Fibroblast of villous mesenchyme (primary cell): Measurements from ENCODE around the gene CORO1C. TPM values are rescaled to one million over a fixed set of nuclear protein-coding genes. Genes with fewer than 3 reads are reported as not detected.
"Not testable (repeated sequence)": the region's sequence is repeated elsewhere in the genome, so short reads cannot be mapped to it uniquely, and the experiment has no call there.

ENCODE experiments used
- DNase-seq: peaks from one replicate; pipeline ENCODE4 v3.0.0-alpha.2; 2010; ENCODE audit warnings: low read depth
- H3K4me3 ChIP-seq: 2 replicates; pipeline ENCODE4 v1.5.1; 2011; ENCODE audit warnings: low read depth, mild to moderate bottlenecking, low read length
- total RNA-seq: library from RNA; depleted of rRNA; stranded (reverse); fragments of >200 nt; gene quantifications from 2 replicates; pipeline ENCODE4 v1.2.3, GENCODE V29; 2012
- TF ChIP-seq, protein P1 (sequence below): IDR thresholded peaks from 2 replicates; pipeline ENCODE4 v1.5.1; 2012; ENCODE audit warnings: low read depth, mild to moderate bottlenecking, low read length; ENCODE audit not compliant: insufficient read depth

CORO1C gene
- total RNA-seq, 1 donor = 433 TPM

DNA sequence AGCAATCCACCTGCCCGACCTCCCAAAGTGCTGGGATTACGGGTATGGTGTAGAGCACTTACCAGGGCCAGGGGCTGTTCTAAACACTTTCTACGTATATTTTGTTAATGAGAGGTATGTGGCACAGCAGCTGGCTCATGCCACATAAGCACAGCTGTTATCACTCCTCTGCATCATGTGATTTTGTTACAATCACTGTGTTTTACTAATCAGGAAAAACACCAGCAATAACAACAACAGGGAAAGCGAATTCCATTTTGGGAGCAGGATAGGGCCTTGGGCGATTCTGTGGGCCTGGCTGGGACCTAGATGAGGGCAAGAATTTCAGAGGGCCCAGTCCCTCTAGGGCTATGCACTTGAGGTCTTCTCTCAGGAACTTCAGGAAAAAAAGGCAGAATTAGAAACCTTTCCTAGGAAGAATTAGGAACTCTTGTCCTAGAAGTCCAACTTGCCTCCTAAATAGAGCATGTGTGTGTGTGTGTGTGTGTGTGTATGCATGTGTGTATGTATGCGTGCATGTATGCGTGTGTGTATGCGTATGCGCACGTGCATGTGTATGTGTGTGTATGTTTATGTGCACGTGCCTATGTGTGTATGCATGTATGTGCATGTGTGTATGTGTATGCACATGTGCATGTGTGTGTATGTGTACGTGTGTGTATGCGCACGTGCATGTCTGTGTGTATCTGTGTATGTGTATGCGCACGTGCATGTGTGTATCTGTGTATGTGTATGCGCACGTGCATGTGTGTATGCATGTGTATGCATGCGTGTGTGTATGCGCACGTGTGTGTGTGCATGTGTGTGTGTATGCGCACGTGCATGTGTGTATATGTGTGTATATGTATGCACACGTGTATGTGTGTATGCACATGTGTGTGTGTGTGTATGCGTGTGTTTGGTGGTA lies 41.8 kb upstream of the CORO1C start:
- peak; percentile 28 for DNase-seq
- no peak overlapping the region for H3K4me3 ChIP-seq
- TF ChIP-seq, protein P1, sequence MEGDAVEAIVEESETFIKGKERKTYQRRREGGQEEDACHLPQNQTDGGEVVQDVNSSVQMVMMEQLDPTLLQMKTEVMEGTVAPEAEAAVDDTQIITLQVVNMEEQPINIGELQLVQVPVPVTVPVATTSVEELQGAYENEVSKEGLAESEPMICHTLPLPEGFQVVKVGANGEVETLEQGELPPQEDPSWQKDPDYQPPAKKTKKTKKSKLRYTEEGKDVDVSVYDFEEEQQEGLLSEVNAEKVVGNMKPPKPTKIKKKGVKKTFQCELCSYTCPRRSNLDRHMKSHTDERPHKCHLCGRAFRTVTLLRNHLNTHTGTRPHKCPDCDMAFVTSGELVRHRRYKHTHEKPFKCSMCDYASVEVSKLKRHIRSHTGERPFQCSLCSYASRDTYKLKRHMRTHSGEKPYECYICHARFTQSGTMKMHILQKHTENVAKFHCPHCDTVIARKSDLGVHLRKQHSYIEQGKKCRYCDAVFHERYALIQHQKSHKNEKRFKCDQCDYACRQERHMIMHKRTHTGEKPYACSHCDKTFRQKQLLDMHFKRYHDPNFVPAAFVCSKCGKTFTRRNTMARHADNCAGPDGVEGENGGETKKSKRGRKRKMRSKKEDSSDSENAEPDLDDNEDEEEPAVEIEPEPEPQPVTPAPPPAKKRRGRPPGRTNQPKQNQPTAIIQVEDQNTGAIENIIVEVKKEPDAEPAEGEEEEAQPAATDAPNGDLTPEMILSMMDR = no peak

DNA sequence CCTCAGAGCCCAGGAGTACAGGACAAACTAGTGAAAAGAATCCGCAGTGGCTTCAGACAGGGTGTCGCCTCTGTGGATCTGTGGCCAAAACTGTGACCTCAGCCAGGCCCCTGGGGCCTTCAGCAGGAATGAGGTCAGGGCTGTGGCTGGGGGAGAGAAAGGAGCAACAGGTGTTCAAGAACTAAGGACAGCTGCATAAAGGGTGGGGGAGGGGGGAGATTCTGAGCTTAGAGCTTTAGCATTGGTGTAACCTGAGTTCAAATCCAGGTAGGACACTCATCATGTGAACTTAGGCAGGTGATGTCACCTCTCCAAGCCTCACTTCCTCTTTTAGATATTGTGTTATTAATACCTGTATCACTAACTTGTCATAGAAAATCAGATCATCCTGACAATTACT lies 40.9 kb upstream of the CORO1C start:
- DNase-seq = no peak
- TF ChIP-seq, protein P1 = no peak
- H3K4me3 ChIP-seq = no peak overlapping the region

DNA sequence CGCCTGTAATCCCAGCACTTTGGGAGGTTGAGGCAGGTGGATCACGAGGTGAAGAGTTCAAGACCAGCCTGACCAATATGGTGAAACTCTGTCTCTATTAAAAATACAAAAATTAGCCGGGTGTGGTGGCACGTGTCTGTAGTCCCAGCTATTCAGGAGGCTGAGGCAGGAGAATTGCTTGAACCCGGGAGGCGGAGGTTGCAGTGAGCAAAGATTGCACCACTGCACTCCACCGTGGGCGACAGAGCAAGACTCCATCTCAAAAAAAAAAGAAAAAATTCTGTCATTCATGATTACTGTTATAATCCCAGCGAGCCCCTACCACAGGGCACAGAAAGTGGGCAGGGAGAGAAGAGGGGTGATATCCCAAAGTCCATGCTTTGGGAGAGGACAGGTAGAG lies 40.5 kb upstream of the CORO1C start:
- H3K4me3 ChIP-seq, DNase-seq: not testable (repeated sequence)

DNA sequence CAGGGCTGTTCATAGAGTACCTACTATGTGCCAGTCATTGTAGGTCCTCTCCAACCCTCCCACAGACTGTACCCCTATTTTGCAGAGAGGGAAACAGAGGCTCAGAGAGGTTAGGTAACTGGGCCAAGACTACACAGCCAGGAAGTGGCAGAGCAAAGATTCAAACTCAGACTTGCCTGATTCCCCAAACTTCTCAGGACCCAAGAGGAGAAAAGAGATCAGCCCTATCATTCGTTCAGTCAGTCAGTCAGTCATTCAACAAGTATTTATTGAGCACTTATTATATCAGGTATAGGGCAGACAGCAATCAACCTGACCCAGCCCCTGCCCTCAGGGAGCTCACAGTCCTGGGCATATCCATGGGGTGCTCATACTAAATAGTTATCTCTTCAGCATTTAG lies 39.6 kb upstream of the CORO1C start:
- no peak overlapping the region for H3K4me3 ChIP-seq
- TF ChIP-seq, protein P1 = no peak

DNA sequence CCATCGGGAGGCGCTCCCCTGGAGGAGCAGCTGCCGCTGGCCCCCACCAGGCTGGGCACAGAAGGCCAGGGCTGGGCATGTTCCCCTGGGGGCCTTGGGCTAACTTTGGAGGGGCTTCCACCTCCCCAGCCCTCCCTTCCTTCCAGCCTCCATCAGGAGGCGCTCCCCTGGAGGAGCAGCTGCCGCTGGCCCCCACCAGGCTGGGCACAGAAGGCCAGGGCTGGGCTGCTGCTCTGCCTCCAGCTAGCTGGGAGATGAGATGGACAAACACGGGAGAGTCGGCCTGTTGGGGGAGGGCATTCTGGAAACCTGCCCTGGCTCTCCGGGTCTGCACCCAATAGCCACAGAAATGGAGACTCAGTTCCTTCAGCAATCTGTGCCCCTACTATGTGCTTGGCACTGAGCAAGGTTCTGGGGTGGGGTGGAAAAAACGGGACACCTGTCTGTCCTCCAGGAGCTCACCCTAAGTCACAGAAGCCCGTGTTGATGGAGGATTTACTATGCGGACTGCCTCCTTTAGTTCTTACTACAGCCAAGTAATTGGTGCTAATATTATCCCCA lies 39.0 kb upstream of the CORO1C start:
- DNase-seq = no peak
- TF ChIP-seq, protein P1 = no peak

More for the DNA sequence above, 39.6 kb upstream of the CORO1C start:
- DNase-seq = no peak

DNA sequence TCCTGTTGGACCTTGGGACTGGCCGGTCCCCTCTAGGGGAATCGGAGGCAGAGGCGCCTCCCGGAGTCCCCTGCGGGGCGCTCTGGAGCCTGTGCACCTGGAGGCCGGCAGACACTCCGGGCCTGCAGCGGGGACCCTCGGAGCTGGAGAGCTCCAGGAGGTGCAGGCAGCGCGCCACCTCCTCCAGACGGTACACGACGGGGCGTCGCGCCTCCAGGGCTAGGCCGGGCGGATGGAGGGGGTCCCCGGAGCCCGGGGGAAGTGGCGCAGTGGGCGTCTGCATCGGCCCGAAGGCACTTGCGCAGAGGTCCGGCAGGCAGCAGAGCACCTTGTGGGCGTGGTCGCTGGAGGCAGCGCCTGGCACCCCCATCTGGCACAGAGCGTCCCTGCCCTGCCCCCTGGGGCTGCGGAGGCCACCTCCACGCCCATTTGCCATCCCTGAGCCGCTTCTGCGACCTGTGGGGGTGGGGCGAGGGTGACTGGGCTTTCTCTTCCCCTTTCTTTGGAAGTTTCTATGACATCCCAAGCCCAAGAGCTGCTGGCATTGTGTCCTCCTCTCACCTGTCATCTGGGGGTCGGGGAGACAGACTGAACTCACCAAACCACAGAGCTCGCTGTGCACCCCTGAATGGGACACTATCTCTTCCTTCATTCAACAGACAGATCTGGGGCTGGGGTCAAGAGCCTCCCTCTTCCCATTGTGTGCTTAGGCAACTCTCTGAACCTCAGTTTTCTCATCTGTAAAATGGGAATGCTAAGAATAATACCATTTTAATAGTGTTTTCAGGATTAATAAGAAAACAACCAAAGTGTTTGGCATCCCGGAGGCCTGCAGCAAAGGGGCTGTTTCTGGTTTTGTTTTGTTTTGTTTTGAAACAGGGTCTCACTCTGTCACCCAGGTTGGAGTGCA lies 37.5 kb upstream of the CORO1C start:
- TF ChIP-seq, protein P1 = no peak
- peak overlapping the region; percentile 14 for H3K4me3 ChIP-seq
- DNase-seq = no peak

More for the DNA sequence above, 39.0 kb upstream of the CORO1C start:
- H3K4me3 ChIP-seq = no peak overlapping the region

DNA sequence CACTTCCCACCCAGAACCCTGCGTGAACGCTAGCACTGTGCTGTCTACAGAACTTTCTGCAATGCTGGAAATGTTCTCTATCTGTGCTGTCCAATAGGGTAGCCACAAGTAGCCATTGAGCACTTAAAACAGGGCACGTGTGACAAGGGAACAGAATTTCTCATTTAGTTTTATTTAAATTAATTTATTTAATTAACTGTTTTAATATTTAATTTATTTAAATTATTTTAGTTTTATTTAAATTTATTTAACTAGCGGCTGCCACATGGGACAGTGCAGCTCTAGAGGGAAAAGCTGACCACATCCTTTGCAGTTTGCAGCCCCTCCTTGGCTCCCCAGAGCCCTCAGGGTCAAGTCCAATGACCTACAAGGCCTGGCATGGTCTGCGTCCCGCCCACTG lies 35.0 kb upstream of the CORO1C start:
- H3K4me3 ChIP-seq = no peak overlapping the region
- DNase-seq = no peak

More for the DNA sequence above, 35.0 kb upstream of the CORO1C start:
- TF ChIP-seq, protein P1 = no peak
